Stimulated activated CD4-positive, alpha-beta T cell treated with anti-CD3 and anti-CD28 coated beads, Interleukin-4, amount 100 ng/mL, for 4 hours (primary cell): ENCODE data around the gene PRSS21.

Source experiments
- DNase-seq, 2 experiments: peaks; one replicate each; pipeline ENCODE4 v3.0.0-alpha.2; 2020

The PRSS21 gene

GRCh38 chr16:2816751-2817339 lies at the start of gene PRSS21:
Gene PRSS21 (plus strand): TSS chr16:2817237. CDS start chr16:2817269, 32 bp downstream.
- peak in 1 of 2 experiments; percentile 37 for DNase-seq

DNA sequence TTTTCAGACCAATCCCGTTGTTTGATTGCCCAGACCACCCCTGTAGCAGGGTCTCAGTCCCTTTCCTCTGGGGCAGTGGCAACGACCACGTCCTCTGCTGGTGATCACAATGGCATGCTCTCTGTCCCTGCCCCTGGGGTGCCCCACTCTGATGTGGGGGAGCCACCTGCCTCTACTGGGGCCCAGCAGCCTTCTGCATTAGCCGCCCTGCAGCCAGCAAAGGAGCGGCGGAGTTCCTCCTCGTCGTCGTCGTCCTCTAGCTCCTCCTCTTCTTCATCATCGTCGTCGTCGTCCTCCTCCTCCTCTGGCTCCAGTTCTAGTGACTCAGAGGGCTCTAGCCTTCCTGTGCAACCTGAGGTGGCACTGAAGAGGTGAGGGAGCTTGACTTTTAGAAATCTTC lies 49.1 kb upstream of the PRSS21 start:
- no peak for DNase-seq

- no peak for DNase-seq
Observed at GRCh38 chr16:2768403-2769089, 48.5 kb upstream of the PRSS21 start.

GRCh38 chr16:2769100-2769529 lies 47.9 kb upstream of the PRSS21 start:
- DNase-seq: no peak

GRCh38 chr16:2769675-2770056 lies 47.4 kb upstream of the PRSS21 start:
- DNase-seq: no peak

GRCh38 chr16:2770057-2770951 lies 46.7 kb upstream of the PRSS21 start:
- DNase-seq: no peak

DNA sequence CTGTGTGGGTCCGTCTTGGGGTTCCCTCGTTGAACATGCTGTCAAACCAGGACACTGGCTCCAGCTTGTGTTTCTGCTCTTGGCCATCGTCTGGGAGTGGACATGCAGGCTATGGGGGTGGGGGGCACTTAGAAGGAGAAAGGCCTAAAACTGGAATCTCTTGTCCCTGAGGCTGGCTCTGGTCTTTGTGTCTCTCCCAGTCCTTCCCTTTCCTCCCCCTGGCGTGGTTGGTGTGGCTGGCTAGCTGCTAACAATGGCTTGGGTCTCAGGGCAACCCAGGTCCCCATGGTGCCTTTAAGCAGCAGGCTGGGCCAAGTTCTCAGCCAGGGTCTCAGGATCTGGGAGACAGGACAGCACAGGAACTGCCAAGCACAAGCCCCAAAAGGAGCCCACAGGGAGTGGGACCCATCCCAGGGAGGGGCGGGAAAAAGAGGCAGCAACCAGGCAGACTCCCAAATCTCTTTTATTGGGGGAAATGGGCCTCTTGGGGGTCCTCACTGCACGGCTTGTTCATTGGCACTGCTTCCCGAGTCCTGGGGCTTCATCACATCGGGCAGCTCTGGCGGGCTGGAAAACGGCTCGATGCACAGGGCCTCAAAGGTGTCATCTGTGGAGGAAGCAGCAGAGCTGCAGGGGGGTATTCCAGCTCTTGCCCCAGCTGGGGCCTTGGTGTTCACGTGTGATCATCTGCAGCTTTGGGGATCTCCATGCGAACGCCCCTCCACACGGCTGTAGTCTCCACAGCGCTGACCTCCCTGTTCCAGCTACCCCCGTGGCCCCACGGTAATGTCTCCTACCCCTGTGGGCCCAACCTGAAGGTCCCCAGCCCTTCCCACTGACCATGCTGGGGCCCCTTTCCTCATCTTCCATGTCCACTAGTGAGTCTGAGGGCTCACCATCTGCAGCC lies 45.3 kb upstream of the PRSS21 start:
- no peak for DNase-seq

GRCh38 chr16:2773188-2773968 lies 43.7 kb upstream of the PRSS21 start:
- DNase-seq: no peak

DNA sequence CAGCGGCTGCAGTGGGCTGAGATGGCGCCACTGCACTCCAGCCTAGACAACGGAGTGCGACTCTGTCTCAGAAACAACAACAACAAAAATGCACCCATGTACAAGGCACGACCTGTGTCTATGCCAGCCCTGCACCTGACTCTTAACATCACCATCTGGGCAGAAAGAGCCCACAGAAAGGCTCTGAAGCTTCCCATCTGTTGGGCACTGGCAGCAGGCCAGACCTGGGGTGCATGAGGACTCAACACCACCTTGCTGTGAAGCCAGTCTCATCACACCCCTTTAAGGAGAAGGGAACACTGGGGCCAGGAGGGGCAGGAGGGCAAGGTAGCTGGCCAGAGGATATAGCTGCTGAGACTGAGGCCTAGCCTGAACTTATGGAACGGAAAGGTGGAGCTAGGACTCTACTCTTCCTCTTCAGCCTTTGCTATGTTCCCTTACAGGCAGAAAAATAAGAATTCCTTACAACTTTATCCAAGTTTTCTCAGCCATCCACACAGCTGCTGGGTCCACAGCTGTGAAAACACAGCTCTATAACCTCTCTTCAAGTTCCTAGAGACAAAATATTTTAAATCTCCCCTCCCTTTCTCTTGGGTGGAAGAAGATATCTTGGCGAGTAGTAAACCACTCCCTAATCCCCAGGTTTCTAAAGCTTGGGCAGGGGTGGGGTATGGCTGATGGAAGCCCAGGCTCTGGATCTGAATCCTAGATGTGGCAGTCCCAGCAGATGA lies 42.7 kb upstream of the PRSS21 start:
- DNase-seq: no peak

GRCh38 chr16:2775131-2775716 lies 41.8 kb upstream of the PRSS21 start:
- DNase-seq: no peak

DNA sequence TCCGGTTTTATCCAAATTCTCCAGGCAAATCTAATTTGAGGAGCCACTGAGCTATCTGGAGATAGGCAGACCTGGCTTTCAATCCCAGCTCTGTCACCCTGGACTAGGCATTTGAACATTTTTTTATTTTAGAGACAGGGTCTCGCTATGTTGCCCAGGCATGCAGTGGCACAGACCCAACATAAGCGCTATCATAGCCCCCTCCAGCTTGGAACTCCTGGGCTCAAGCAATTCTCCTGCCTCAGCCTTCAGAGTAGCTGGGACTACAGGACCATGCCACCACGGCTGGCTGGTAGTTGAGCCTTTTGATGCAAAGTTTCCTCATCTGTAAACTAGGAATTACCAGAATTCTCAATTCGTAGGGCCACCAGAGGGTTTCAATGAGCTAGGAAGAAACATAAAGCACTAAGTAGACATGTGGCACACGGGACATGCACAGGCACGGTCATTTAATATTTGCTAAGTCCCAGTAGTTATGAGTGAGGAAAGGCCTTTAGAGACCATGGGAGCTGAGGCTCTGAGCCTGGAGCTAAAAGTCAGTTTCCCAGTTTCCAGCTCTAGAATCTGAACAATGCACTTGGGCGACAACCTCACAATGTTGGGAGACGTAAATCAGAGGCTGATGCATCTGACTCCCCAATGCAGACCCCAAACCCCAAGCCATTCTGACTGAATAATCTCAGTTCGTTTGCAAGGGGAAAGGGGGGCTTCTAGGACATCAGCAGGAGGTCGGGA lies 41.1 kb upstream of the PRSS21 start:
- DNase-seq: no peak

DNA sequence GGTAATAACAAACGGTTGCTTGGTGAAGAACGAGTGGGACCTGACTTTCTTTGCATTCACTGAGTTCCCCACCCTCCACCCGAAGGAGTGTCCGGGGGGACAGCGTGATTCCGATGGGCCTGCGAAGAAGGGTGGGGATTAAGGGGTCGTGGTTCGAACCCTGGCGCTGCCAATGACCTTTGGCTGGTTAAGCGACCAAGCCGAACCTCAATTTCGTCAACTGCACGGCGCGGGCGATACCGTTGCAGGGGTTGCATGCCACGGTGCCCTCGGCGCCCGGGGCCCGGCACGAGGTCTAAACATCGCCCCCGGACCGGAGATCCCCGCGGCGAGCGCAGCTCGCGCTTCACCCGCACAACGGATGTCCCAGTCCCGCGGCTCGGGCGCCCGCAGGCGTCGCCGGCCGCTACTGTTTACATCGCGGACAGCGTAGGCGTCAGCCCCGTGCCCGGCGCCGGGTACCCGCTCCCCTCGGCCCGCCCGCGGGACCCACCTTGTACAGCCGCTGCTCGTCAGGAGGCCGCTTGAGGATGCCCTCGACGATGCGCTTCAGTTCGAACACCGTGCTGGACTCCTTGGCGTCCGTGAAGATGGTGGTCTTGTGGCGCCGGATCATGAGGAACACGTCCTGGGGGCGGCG lies 40.4 kb upstream of the PRSS21 start:
- peak; percentile 14 to 30 for DNase-seq

DNA sequence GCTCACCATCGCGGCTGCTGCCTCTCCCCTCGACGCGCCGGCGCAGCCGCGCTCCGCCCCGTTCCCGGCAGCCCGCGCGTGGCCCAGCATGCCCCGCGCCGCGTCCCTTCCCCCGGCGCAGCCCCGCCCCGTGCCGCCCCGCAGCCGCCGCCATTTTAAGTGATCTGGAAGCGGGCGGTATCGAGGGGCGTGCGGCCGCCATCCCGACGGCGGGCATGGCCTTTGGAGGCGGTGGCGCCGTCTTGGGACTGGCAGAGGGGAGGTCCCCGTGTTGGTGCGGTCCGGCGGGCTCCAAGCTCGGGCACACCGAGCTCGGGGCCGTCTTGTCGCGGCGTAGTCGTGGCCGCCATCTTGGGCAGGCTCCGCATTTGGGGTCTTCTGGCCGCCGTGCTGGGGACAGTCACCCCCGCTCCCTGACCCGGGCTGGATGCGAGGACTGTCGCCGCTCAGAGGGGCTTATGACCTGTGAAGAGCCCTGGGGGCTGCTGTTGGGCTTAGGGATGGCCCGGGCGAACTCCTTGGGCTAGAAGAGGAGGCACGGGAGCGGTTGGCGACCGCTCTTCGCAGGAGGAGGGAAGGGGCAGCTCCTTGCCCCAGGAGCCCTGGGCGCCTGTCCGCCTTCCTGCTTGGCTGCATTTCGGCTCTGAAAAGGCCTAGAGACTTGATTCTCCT lies 39.7 kb upstream of the PRSS21 start, which contains the start of gene ELOB:
TSS of gene ELOB (minus strand) at position 50 of the 672 bp plus-strand sequence. CDS start at position 9, 41 bp downstream.
- peak; percentile 87 to 90 for DNase-seq

DNA sequence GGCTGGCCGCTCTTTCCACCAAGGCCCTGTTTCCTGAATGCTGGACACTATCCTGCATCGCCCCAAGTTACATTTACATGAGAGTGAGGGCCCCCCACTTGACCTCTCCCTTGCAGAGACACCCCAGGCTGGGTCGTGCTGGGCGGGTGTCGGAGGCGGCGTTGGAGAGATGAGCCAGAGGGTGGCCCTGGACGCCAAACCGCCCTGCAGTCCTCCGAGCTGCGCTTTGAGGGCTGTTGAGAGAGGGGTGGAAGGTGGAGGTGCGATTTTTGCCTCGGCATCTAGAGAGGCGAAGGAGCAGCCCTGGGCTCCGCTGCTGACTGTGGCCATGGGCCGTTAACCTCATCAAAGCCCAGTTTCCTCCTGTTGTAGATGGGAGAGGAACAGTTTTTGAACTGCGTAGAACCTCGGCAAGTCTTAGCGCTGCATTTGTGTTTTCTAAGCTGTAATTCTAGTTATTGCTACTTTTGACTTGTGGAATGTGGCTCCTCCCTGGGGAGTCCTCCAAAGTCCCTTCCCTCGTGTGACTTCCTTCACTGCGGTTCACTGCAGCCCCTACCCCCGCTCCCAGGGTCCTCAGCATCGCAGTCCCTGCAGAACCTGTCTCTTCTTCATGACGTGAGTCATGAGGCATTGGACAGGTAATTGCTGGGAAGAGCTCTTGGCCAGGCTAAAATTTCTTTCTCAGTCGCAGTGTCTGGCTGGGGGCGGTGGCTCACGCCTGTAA lies 39.0 kb upstream of the PRSS21 start:
- DNase-seq: peak; percentile 17 to 40

GRCh38 chr16:2778630-2778958 lies 38.4 kb upstream of the PRSS21 start:
- DNase-seq: no peak

GRCh38 chr16:2779151-2779920 lies 37.7 kb upstream of the PRSS21 start:
- no peak for DNase-seq
